ENCODE results near the gene CXCR4.

CXCR4 gene

GRCh38 chr2:136117909-136118818 is at the start of gene CXCR4:
Gene CXCR4 (minus strand): TSS chr2:136118149. CDS start chr2:136118060, 89 bp downstream.
- peak; percentile 53 for DNase-seq

GRCh38 chr2:136164280-136164776 is 46.4 kb upstream of the CXCR4 start:
- DNase-seq, result no peak

- no peak for DNase-seq
Measured at GRCh38 chr2:136162438-136162837, 44.5 kb upstream of the CXCR4 start.

- DNase-seq, result no peak
Measured at GRCh38 chr2:136156411-136156810, 38.5 kb upstream of the CXCR4 start.

GRCh38 chr2:136154384-136154783 is 36.4 kb upstream of the CXCR4 start:
- no peak for DNase-seq

GRCh38 chr2:136151021-136151971 is 33.3 kb upstream of the CXCR4 start:
- no peak for DNase-seq

- DNase-seq, result no peak
Measured at GRCh38 chr2:136149011-136149410, 31.1 kb upstream of the CXCR4 start.

- no peak for DNase-seq
Measured at GRCh38 chr2:136146564-136146963, 28.6 kb upstream of the CXCR4 start.

- DNase-seq, result no peak
Measured at GRCh38 chr2:136143603-136144451, 25.9 kb upstream of the CXCR4 start.

- peak; percentile 54 for DNase-seq
Measured at GRCh38 chr2:136141510-136142149, 23.7 kb upstream of the CXCR4 start.

- no peak for DNase-seq
Measured at GRCh38 chr2:136139631-136140030, 21.7 kb upstream of the CXCR4 start.

- DNase-seq, result no peak
Measured at GRCh38 chr2:136137982-136138381, 20.0 kb upstream of the CXCR4 start.

GRCh38 chr2:136136931-136137330 is 19.0 kb upstream of the CXCR4 start:
- DNase-seq, result no peak

GRCh38 chr2:136135921-136136906 is 18.3 kb upstream of the CXCR4 start:
- DNase-seq, result no peak

- no peak for DNase-seq
Measured at GRCh38 chr2:136135462-136135861, 17.5 kb upstream of the CXCR4 start.

- no peak for DNase-seq
Measured at GRCh38 chr2:136134126-136134525, 16.2 kb upstream of the CXCR4 start.

GRCh38 chr2:136133586-136133985 is 15.6 kb upstream of the CXCR4 start:
- no peak for DNase-seq

GRCh38 chr2:136133176-136133575 is 15.2 kb upstream of the CXCR4 start:
- no peak for DNase-seq

GRCh38 chr2:136132825-136133155 is 14.8 kb upstream of the CXCR4 start:
- DNase-seq, result no peak

- no peak for DNase-seq
Measured at GRCh38 chr2:136131961-136132824, 14.2 kb upstream of the CXCR4 start.

Measured in SHP77 treated with DMSO at 0.1 percent for 48 hours (cell line).